Lung (tissue), 12 donors: ENCODE measurements around the gene DMTF1. TPM values are rescaled to one million over a fixed set of nuclear protein-coding genes. Genes with fewer than 3 reads are reported as not detected.

Experiments used
- ATAC-seq: fragments of 200-7000 bp; cut with Tn5 transposase; one replicate; pipeline ENCODE4 v1.9.1; 2020; ENCODE audit warnings: moderate number of reproducible peaks; ENCODE audit not compliant: insufficient read depth, low FRiP score
- DNase-seq, 3 donors: peaks; one replicate each; pipeline ENCODE4 v3.0.0-alpha.2; 2013 to 2017
- H3K27ac ChIP-seq, 2 donors: one replicate each; pipeline ENCODE4 v1.5.1; 2013; ENCODE audit warnings: mild to moderate bottlenecking in 2 of 2, moderate library complexity in 2 of 2, control low read depth in 1 of 2, inconsistent platforms in 1 of 2, low read depth in 1 of 2, low read length in 1 of 2
- H3K27me3 ChIP-seq, 3 donors: one replicate each; pipeline ENCODE4 v1.5.1; 2013; ENCODE audit warnings: low read length in 2 of 3; ENCODE audit not compliant: control insufficient read depth in 3 of 3, insufficient read depth in 3 of 3
- H3K36me3 ChIP-seq, 4 donors: one replicate each; pipeline ENCODE4 v1.5.1; 2013; ENCODE audit warnings: low read length in 4 of 4, mild to moderate bottlenecking in 1 of 4, moderate library complexity in 1 of 4; ENCODE audit not compliant: control insufficient read depth in 4 of 4, insufficient read depth in 4 of 4
- H3K4me1 ChIP-seq, 5 donors: one replicate each; pipeline ENCODE4 v1.5.1; 2013; ENCODE audit warnings: low read length in 5 of 5, mild to moderate bottlenecking in 2 of 5, moderate library complexity in 1 of 5; ENCODE audit not compliant: control insufficient read depth in 5 of 5, insufficient read depth in 5 of 5
- H3K4me3 ChIP-seq: one replicate; pipeline ENCODE4 v1.5.1; 2013; ENCODE audit warnings: mild to moderate bottlenecking, control low read depth, moderate library complexity
- H3K9ac ChIP-seq, 2 donors: one replicate each; pipeline ENCODE4 v1.5.1; 2013; ENCODE audit warnings: low read length in 2 of 2, control low read depth in 1 of 2; ENCODE audit not compliant: insufficient read depth in 1 of 2
- H3K9me3 ChIP-seq, 4 donors: one replicate each; pipeline ENCODE4 v1.5.1; 2013; ENCODE audit warnings: low read length in 3 of 4, mild to moderate bottlenecking in 1 of 4, moderate library complexity in 1 of 4; ENCODE audit not compliant: control insufficient read depth in 4 of 4, insufficient read depth in 3 of 4
- WGBS, 2 donors: extraction: QIAGEN DNeasy Blood & Tissue Kit; methylation state at CpG; one replicate each; pipeline ENCODE4 v1.1.7; 2013; 5-methylcytosine and 5-hydroxymethylcytosine counted together
- polyA plus RNA-seq, 2 donors: library from polyadenylated mRNA; stranded (reverse); fragments of 200-250 nt; gene quantifications; one replicate each; pipeline ENCODE4 v1.2.1, GENCODE V29; 2013
- total RNA-seq, 2 donors: library from RNA; depleted of rRNA in 1 of 2; stranded (reverse); fragments of >200 nt in 1 of 2; gene quantifications; one replicate each; pipeline ENCODE4 v1.2.1, GENCODE V29; 2014 to 2021
- TF ChIP-seq, protein P1 (sequence below): IDR thresholded peaks from 2 replicates; pipeline ENCODE4 v1.5.1; 2012; ENCODE audit warnings: mild to moderate bottlenecking; ENCODE audit errors: control extremely low read depth, extremely low read depth
- donor health status: control.
- donor health status: control.
- donor health status: Bipolar disorder and iron deficiency.
- donor health status: healthy.
- donor health status: DM: yes; HTN: yes; CAD: no.

DMTF1 gene
- total and polyA plus RNA-seq, 4 donors: 24.3 to 254 (median 52.7) TPM

DNA sequence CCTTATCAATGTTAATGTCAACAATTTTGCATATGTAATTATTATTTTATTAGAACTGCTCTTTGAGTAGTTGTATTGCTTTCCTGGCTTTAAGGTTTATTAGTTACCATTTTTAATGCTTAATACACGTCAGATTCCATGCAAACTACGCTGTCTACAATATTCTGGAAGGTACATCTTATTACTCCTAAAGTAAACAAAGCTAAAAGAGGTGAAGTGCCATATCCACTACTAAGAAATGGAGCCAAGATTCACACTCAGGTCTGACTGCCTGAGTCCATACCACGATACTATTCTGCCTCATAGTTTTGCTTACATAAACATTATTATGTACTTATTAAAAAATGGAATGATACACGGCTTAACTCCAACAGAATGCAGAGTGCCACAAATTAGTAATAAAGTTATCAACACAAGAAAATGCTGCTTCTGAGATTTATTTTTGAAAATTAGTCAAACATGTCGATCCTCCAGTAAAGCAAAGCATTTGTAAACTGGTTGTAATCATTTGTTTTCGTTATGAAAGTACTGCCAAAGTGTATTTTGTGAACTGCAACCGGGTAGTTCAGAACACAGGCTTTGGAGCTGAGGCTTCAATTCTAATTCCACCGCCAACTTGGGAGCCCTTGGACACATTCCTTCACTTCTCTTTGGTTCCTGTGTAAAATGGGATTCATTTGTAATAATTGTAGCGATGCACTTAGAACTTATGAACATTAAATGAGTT is 1.1 kb upstream of the DMTF1 start:
- TF ChIP-seq, protein P1, sequence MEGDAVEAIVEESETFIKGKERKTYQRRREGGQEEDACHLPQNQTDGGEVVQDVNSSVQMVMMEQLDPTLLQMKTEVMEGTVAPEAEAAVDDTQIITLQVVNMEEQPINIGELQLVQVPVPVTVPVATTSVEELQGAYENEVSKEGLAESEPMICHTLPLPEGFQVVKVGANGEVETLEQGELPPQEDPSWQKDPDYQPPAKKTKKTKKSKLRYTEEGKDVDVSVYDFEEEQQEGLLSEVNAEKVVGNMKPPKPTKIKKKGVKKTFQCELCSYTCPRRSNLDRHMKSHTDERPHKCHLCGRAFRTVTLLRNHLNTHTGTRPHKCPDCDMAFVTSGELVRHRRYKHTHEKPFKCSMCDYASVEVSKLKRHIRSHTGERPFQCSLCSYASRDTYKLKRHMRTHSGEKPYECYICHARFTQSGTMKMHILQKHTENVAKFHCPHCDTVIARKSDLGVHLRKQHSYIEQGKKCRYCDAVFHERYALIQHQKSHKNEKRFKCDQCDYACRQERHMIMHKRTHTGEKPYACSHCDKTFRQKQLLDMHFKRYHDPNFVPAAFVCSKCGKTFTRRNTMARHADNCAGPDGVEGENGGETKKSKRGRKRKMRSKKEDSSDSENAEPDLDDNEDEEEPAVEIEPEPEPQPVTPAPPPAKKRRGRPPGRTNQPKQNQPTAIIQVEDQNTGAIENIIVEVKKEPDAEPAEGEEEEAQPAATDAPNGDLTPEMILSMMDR: no peak
- ATAC-seq: no peak
- DNase-seq: peak in 2 of 3 donors; percentile 49 to 65
- H3K9ac ChIP-seq: peak overlapping the region; percentile 89 to 100
- 49 to 72% methylated on average over 9 of the region's 9 CpGs for WGBS, 2 donors
- H3K36me3 ChIP-seq: no peaks in the 10 kb centered on the region
- H3K27me3 ChIP-seq: no peaks in the 10 kb centered on the region
- H3K4me3 ChIP-seq: no peak overlapping the region
- peaks cover 0 to 30% (median 6%) of the 10 kb centered on the region in 5 donors for H3K4me1 ChIP-seq
- peak overlapping the region in 1 of 2 donors; percentile 95 for H3K27ac ChIP-seq
- H3K9me3 ChIP-seq: no peaks in the 10 kb centered on the region

DNA sequence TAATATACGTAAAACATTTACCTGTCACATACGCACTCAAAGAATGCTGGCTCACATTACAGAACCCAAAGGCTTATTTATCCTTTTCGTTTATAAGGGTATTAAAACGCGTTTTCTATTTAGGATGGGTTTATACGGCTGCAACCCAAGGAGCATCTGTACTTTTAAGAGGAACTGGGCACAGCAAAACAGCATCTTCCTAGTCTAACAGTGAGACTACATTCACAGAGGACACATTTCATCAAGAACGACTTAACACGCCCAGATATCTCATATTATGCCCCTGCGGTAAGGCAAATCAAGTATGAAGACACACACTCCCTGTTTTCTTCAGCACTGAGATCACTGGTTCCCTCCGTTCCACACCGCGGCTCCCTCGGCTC is 533 bp upstream of the DMTF1 start:
- Histone ChIP-seq H3K27ac (peak overlapping the region; percentile 95 to 96), H3K9me3 (no peaks in the 10 kb centered on the region), H3K36me3 (no peaks in the 10 kb centered on the region), H3K4me1 (peaks cover 0 to 34% (median 6%) of the 10 kb centered on the region in 5 donors), H3K27me3 (no peaks in the 10 kb centered on the region), H3K9ac (peak overlapping the region; percentile 89 to 100), H3K4me3 (peak overlapping the region; percentile 43)
- WGBS, 2 donors: 9 to 11% methylated on average over 13 of the region's 13 CpGs
- TF ChIP-seq, protein P1: no peak
- DNase-seq (no peak), ATAC-seq (no peak)

DNA sequence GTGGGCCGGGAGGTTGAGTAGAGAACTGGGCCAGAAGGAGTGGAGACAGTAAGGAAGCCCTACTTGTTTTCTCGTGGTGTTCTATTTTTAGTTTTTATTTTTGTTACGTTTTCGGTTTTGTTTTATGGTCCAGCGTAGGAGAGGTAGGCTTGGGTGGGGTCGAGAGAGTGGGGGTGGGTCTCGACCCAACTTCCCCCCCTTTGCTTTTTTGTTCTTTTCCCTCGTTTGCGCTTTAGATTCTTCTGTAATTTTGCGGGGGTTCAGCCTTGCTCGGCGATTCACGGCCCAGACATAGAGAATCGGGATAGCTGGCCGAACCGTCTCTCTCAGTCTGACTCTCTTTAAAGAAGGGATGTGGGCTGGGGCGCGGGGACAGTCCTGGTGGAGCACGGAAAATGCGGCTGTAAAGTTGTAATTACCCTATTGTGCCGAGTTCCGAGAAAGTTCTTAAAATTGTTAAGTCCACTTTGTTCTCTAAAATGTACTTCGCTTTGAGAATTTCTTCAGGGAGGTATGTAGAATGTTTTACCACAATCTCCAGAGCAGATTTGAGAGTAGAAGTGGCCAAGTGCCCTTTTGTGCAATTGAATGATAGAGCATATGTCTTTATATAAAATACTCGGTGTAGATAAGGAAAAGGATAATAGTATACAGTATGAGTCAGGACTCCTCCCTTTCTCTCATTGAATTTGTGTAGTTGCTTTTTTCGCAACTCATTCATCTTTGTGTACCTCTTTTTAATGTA is 816 bp downstream of the DMTF1 start:
- H3K4me3 ChIP-seq: peak overlapping the region; percentile 78
- peaks cover 0 to 42% (median 10%) of the 10 kb centered on the region in 5 donors for H3K4me1 ChIP-seq
- peak overlapping the region; percentile 96 to 98 for H3K9ac ChIP-seq
- peak in 2 of 3 donors; percentile 58 to 71 for DNase-seq
- peak; percentile 1 for ATAC-seq
- no peaks in the 10 kb centered on the region for H3K27me3 ChIP-seq
- peak overlapping the region; percentile 95 to 96 for H3K27ac ChIP-seq
- no peaks in the 10 kb centered on the region for H3K36me3 ChIP-seq
- H3K9me3 ChIP-seq: no peaks in the 10 kb centered on the region
- TF ChIP-seq, protein P1: no peak
- 0 to 1% methylated on average over 25 of the region's 25 CpGs for WGBS, 2 donors
